NCI-H446 (cell line): Measurements from ENCODE around the gene CACNG4.
"Not testable (repeated sequence)": the region's sequence is repeated elsewhere in the genome, so short reads cannot be mapped to it uniquely, and the experiment has no call there.

ENCODE experiments used
- DNase-seq, 2 experiments: peaks; one replicate each; lab custom pipeline; 2025; lab: John Stamatoyannopoulos, UW

The CACNG4 gene

GRCh38 chr17:66964930-66965800 is 658 bp downstream of the CACNG4 start:
- DNase-seq = peak in 1 of 2 experiments; percentile 6

DNA sequence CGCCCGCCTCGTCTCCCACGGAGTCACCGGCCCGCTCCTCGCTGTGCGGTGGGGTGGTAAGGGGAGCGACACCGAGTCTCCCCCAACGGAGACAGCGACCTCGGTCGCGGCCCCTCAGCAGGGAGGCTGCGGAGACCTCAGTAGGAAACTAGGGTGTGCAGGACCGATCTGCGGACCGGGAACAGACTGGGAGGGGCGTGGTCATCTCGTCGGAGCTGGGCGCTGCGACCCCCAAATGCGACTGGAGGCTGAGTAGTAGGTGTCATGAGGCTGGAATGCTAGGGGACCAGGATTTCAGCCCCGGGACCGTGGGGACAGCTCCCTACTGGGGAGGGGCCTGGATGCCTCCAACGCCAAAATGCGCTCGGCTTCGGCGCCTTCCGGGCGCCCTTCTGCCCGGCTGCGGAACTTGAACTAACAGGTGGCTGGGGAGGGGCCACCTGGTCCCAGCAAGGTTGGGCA is 1.3 kb downstream of the CACNG4 start:
- DNase-seq = no peak

GRCh38 chr17:66966298-66966697 is 1.8 kb downstream of the CACNG4 start:
- no peak for DNase-seq

DNA sequence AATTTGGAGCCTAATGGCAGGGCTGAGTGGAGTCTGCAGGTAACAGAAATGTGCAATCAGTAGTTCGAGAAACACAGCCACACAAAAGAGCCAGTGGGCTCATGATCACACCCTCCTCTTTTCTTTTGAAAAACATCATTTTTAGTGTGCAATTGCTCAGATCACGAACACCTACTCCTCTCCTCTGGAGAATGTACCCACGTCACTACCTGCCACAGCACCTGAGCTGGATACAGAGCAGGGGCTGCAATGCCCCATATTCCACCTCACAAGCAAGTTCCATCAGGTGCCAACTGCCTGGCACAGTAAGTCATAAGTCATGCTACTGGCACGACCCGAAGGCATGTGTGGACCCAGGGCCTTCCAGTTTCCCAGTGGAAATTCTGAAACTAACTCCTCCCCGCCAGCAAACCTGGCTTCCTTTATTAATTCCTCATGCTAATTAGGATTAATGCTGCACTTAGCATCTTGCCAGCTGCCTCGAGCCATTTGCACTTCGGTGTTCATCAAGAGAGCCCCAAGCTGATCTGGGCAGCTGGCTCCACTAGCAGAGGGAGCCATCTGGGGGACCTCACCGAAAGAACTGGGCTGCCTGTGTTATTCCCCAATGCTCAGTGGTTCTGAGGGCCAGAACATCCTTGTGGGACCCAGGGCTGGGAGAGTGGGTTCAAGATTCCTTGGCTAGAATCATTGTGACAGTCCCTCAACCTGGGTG is 2.4 kb downstream of the CACNG4 start:
- no peak for DNase-seq

- no peak for DNase-seq
Observed at GRCh38 chr17:66967837-66968543, 3.5 kb downstream of the CACNG4 start.

GRCh38 chr17:66968916-66969315 is 4.4 kb downstream of the CACNG4 start:
- no peak for DNase-seq

GRCh38 chr17:66970140-66970539 is 5.6 kb downstream of the CACNG4 start:
- DNase-seq = no peak

GRCh38 chr17:66970797-66971196 is 6.3 kb downstream of the CACNG4 start:
- DNase-seq = no peak

GRCh38 chr17:66971264-66971663 is 6.8 kb downstream of the CACNG4 start:
- DNase-seq = no peak

GRCh38 chr17:66971730-66972441 is 7.4 kb downstream of the CACNG4 start:
- no peak for DNase-seq

DNA sequence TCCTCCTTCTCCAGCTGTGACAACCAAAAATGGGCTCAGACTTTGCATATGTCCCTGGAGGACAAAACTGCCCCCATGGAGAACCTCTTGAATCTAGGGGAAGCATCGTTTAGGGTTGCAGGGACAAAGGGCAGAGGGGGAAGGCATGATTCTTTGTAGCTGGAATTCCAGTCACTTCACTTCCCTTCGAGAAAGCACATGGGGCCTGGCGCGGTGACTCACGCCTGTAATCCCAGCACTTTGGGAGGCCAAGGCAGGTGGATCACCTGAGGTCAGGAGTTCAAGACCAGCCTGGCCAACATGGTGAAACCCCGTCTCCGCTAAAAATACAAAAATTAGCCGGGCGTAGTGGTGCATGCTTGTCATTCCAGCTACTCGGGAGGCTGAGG is 7.9 kb downstream of the CACNG4 start:
- DNase-seq = not testable (repeated sequence)

DNA sequence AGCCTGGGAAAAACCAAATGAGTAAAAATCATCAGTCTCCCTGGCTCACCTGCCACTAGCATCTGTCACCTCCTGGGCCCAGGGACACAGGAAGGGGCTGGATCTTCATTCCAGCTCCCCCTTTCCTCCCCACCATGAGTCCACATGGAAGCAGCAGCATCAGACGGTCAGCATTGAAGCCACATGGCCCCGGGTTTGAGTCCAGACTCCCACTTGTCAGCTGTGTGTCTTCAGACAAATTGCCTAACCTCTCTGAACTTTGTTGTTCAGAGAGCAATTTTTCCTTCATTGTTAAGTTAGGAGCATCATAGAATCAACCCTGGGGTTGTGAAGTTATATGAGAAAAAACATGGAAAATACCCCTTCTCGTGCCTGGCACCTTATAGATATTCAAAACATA is 10.7 kb downstream of the CACNG4 start:
- no peak for DNase-seq

- DNase-seq = peak in 1 of 2 experiments; percentile 14
Observed at GRCh38 chr17:66975614-66976378, 11.3 kb downstream of the CACNG4 start.

DNA sequence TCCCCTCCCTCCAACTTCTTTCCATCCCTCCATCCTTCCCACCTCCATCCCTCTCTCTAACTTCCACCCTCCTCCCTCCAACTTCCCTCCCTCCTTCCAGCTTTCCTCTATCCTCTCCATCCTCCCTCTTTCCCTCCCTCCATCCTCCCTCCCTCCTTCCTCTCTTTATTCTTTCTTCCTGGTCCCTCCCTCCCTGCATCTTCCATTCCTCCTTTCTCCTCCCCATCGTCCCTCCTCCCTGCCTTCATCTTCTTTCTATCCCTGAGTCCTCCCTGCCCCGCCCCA is 11.8 kb downstream of the CACNG4 start:
- DNase-seq = no peak

DNA sequence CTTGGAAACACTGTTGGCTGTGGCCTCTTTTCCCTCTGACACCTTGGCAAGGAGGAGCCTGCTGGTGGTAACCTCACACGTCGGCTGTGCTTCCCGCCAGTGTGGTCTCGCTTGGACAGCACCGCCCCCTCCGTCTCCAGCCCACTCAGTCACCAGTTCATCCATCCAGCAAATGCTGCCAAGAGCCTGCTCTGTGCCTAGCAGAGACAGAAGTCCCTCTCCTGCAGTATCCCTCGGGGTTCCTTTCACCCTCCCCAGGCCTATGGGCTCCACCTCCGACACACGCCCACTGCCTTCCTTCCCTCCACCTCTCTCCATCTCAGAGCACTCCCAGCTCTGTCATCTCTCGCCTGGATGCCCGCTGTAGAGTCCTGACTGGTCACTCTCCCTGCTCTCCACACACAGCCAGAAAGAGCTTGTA is 12.3 kb downstream of the CACNG4 start:
- no peak for DNase-seq

GRCh38 chr17:66978514-66979061 is 14.1 kb downstream of the CACNG4 start:
- no peak for DNase-seq

- no peak for DNase-seq
Observed at GRCh38 chr17:66980896-66981295, 16.4 kb downstream of the CACNG4 start.

GRCh38 chr17:66981983-66982508 is 17.5 kb downstream of the CACNG4 start:
- DNase-seq = no peak

DNA sequence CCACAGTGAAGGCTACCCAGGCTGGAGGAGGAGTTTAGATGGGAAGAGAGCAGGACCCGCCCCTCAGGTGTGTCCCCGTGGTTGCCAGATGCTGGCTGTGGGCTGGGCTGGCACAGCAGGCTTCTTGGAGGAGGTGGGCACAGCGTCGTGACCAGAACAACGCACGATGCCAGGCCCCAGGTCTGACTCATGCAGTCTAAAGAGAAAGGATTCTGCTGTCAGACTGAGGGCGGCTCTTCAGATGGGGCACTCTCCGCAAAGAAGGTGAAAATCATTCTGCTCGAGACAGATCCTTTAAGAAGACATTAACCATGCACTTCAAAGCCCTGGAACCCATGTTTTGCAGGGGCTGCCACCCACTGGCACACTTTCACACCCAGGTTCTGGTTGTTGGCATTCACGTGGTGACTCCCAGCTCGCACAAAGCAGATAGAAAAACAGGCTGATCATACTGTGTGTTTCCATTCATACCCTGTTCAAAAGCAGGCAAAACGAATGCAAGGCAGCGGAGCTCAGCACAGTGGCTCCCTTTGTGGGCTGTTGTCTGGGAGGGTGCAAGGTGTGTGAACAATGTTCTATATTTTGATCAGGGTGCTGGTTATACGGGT is 19.0 kb downstream of the CACNG4 start:
- no peak for DNase-seq

DNA sequence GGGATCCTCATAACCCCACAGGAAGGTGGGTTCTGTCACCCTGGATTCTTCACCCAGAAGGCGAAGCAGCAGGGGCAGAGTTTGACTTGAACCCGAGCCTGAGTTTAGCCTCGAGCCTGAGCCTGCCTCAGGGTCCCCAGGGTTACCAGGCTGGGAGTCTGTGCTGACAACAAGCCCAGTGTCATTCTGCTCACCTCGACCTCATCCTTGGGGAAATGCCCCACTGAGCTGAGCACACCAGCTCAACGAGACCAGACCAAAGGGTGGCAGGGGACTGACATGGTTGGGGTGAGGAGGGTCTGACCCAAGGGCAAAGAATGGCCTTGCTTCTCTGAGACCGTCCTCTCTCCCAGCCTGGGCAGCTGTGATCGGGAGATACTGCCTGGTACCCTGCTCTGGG is 20.2 kb downstream of the CACNG4 start:
- no peak for DNase-seq
